Neural progenitor cell (in vitro differentiated cells): ENCODE measurements around the gene MYO18B. TPM values are rescaled to one million over a fixed set of nuclear protein-coding genes. Genes with fewer than 3 reads are reported as not detected.

ENCODE experiments used
- DNase-seq: peaks from one replicate; pipeline ENCODE4 v3.0.0-alpha.2; 2016; ENCODE audit warnings: low spot score
- H2AFZ ChIP-seq: fragments of 200-600 bp; sonication (generic); replicated peaks from 2 replicates; pipeline ENCODE4 v1.6.1; 2016; ENCODE audit warnings: antibody characterized with exemption
- H3F3A ChIP-seq: fragments of 200-600 bp; sonication (generic); 2 replicates; pipeline ENCODE4 v1.6.1; 2016; ENCODE audit warnings: antibody characterized with exemption, low read depth
- H3K27ac ChIP-seq: fragments of 200-600 bp; sonication (generic); 2 replicates; pipeline ENCODE4 v1.5.1; 2016; ENCODE audit warnings: mild to moderate bottlenecking
- H3K27me3 ChIP-seq: fragments of 200-600 bp; sonication (generic); 2 replicates; pipeline ENCODE4 v1.6.1; 2016; ENCODE audit warnings: mild to moderate bottlenecking, moderate library complexity
- H3K36me3 ChIP-seq: fragments of 200-600 bp; sonication (generic); 2 replicates; pipeline ENCODE4 v1.5.1; 2016
- H3K4me1 ChIP-seq: fragments of 200-600 bp; sonication (generic); 2 replicates; pipeline ENCODE4 v1.6.1; 2016; ENCODE audit warnings: mixed run types
- H3K4me2 ChIP-seq: fragments of 200-600 bp; sonication (generic); 2 replicates; pipeline ENCODE4 v1.6.1; 2016
- H3K4me3 ChIP-seq: fragments of 200-600 bp; sonication (generic); 2 replicates; pipeline ENCODE4 v1.5.1; 2016
- H3K79me2 ChIP-seq: fragments of 200-600 bp; sonication (generic); 2 replicates; pipeline ENCODE4 v1.6.1; 2016; ENCODE audit warnings: low read depth
- H3K9ac ChIP-seq: fragments of 200-600 bp; sonication (generic); 2 replicates; pipeline ENCODE4 v1.6.1; 2016
- H3K9me3 ChIP-seq: fragments of 200-600 bp; sonication (generic); 2 replicates; pipeline ENCODE4 v1.5.1; 2016; ENCODE audit warnings: low read depth
- H4K20me1 ChIP-seq: fragments of 200-600 bp; sonication (generic); 2 replicates; pipeline ENCODE4 v1.6.1; 2016; ENCODE audit warnings: low read depth
- H3K27ac Mint-ChIP-seq: 3 replicates; pipeline ENCODE4 v1.8.0; 2021; ENCODE audit warnings: mixed read lengths
- H3K27me3 Mint-ChIP-seq: 2 replicates; pipeline ENCODE4 v1.8.0; 2022; ENCODE audit warnings: low read depth, mild to moderate bottlenecking, inconsistent platforms, moderate library complexity, mixed read lengths; ENCODE audit not compliant: insufficient read depth
- H3K36me3 Mint-ChIP-seq: 3 replicates; pipeline ENCODE4 v1.8.0; 2021; ENCODE audit warnings: mixed read lengths
- H3K4me1 Mint-ChIP-seq: 3 replicates; pipeline ENCODE4 v1.8.0; 2021; ENCODE audit warnings: mixed read lengths
- H3K4me3 Mint-ChIP-seq: 3 replicates; pipeline ENCODE4 v1.8.0; 2021; ENCODE audit warnings: mild to moderate bottlenecking, moderate library complexity, mixed read lengths
- H3K9me3 Mint-ChIP-seq: 3 replicates; pipeline ENCODE4 v1.8.0; 2020; ENCODE audit warnings: mixed read lengths
- EZH2 ChIP-seq: fragments of 200-600 bp; sonication (generic); IDR thresholded peaks from 2 replicates; pipeline ENCODE4 v1.6.1; 2017; ENCODE audit warnings: antibody characterized with exemption, mild to moderate bottlenecking, moderate library complexity
- EZH2phosphoT487 ChIP-seq: fragments of 200-600 bp; sonication (generic); IDR thresholded peaks from 2 replicates; pipeline ENCODE4 v1.6.1; 2017; ENCODE audit warnings: antibody characterized with exemption
- total RNA-seq: library from RNA; depleted of rRNA; stranded (reverse); fragments of >200 nt; gene quantifications from 2 replicates; pipeline ENCODE4 v1.2.3, GENCODE V29; 2015; ENCODE audit warnings: low replicate concordance
- TF ChIP-seq, protein P1 (sequence below): fragments of 200-600 bp; sonication (generic); IDR thresholded peaks from 2 replicates; pipeline ENCODE4 v1.5.1; 2017; ENCODE audit warnings: antibody characterized with exemption, mild to moderate bottlenecking

MYO18B gene
- total RNA-seq, 1 donor from 2014 or later: not detected

DNA sequence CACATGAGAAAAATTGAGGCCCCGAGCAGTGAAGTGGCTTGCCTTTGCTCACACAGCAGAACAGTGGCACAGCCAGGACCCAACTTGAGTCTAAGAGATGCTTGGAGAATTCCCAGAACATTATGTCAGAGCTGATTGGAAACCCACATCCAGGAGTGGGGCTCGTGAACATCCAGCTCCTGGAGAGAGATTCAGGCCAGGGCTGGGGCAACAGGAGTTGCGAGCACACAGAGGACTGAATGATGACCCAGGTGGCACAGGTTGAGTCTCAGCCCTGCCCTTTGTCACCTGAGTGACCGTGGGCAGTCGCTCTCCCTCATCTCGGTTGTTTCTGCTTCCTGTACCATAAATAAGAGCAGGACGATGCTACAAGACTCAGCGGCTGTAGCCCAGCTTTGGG, 102.6 kb downstream of the MYO18B start:
- no peaks in the 10 kb centered on the region for H3K9me3 Mint-ChIP-seq
- H3K36me3 ChIP-seq: no peaks in the 10 kb centered on the region
- TF ChIP-seq EZH2 (no peak), EZH2phosphoT487 (no peak)
- TF ChIP-seq, protein P1, sequence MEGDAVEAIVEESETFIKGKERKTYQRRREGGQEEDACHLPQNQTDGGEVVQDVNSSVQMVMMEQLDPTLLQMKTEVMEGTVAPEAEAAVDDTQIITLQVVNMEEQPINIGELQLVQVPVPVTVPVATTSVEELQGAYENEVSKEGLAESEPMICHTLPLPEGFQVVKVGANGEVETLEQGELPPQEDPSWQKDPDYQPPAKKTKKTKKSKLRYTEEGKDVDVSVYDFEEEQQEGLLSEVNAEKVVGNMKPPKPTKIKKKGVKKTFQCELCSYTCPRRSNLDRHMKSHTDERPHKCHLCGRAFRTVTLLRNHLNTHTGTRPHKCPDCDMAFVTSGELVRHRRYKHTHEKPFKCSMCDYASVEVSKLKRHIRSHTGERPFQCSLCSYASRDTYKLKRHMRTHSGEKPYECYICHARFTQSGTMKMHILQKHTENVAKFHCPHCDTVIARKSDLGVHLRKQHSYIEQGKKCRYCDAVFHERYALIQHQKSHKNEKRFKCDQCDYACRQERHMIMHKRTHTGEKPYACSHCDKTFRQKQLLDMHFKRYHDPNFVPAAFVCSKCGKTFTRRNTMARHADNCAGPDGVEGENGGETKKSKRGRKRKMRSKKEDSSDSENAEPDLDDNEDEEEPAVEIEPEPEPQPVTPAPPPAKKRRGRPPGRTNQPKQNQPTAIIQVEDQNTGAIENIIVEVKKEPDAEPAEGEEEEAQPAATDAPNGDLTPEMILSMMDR: no peak
- H3K27ac ChIP-seq: no peak overlapping the region
- H3K4me1 ChIP-seq: no peaks in the 10 kb centered on the region
- H3K4me2 ChIP-seq: no peak overlapping the region
- no peak for DNase-seq
- H3K9me3 ChIP-seq: no peaks in the 10 kb centered on the region
- no peaks in the 10 kb centered on the region for H3K27me3 ChIP-seq
- peaks cover 3% of the 10 kb centered on the region for H3K27me3 Mint-ChIP-seq
- H3K4me3 Mint-ChIP-seq: no peak overlapping the region
- H3K27ac Mint-ChIP-seq: peak overlapping the region; percentile 60
- peaks cover 34% of the 10 kb centered on the region for H3K4me1 Mint-ChIP-seq
- no peaks in the 10 kb centered on the region for H3F3A ChIP-seq
- H3K79me2 ChIP-seq: no peaks in the 10 kb centered on the region
- H2AFZ ChIP-seq: no peak overlapping the region
- no peak overlapping the region for H3K9ac ChIP-seq
- H3K4me3 ChIP-seq: no peak overlapping the region
- H4K20me1 ChIP-seq: no peaks in the 10 kb centered on the region
- H3K36me3 Mint-ChIP-seq: no peaks in the 10 kb centered on the region

DNA sequence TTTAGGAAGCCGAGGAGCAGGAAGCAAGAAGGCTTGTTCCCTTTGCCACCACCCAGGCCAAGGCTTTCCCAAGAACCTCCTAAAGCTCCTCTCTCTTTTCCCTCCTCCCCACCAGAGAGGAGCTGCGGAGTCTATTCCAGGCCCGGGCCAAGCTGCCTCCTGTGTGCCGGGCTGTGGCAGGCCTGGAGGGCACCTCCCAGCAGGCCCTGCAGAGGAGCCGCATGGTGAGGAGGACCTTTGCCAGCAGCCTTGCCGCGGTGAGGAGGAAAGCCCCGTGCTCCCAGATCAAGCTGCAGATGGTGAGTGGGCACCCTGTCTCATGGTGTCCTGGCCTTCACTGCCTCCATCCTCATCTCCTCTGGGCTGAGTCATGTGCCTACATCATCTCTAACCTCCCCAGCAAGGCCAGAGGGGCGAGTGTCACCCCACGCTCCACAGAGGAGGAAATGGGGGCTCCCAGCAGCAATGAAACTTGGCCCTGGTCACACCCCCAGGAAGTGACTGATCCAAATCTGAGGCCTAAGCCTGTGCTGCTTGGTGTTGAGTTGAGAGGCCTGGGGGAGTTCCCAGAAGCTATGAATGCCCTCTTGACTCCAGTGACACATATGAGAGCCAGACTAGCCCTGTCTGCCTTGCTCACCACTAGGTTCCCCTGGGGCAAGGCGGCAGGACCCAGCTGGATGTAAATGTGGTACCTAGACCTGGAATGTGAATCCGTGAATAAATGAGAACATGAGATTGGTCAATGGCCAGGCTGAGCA, 104.2 kb downstream of the MYO18B start:
- H3K4me3 Mint-ChIP-seq: no peak overlapping the region
- H3K27me3 ChIP-seq: no peaks in the 10 kb centered on the region
- no peaks in the 10 kb centered on the region for H3K36me3 ChIP-seq
- TF ChIP-seq EZH2phosphoT487: no peak
- no peak for TF ChIP-seq EZH2
- TF ChIP-seq, protein P1: no peak
- no peaks in the 10 kb centered on the region for H3K9me3 Mint-ChIP-seq
- H3K9ac ChIP-seq: no peak overlapping the region
- no peaks in the 10 kb centered on the region for H3K9me3 ChIP-seq
- H3K4me1 ChIP-seq: no peaks in the 10 kb centered on the region
- peak overlapping the region; percentile 91 for H3K27ac Mint-ChIP-seq
- H3K27ac ChIP-seq: no peak overlapping the region
- H3K4me1 Mint-ChIP-seq: peaks cover 20% of the 10 kb centered on the region
- DNase-seq: no peak
- H3K36me3 Mint-ChIP-seq: no peaks in the 10 kb centered on the region
- no peak overlapping the region for H2AFZ ChIP-seq
- no peak overlapping the region for H3K4me2 ChIP-seq
- peaks cover 7% of the 10 kb centered on the region for H3K27me3 Mint-ChIP-seq
- H3K4me3 ChIP-seq: no peak overlapping the region
- H3K79me2 ChIP-seq: no peaks in the 10 kb centered on the region
- no peaks in the 10 kb centered on the region for H3F3A ChIP-seq
- no peaks in the 10 kb centered on the region for H4K20me1 ChIP-seq

DNA sequence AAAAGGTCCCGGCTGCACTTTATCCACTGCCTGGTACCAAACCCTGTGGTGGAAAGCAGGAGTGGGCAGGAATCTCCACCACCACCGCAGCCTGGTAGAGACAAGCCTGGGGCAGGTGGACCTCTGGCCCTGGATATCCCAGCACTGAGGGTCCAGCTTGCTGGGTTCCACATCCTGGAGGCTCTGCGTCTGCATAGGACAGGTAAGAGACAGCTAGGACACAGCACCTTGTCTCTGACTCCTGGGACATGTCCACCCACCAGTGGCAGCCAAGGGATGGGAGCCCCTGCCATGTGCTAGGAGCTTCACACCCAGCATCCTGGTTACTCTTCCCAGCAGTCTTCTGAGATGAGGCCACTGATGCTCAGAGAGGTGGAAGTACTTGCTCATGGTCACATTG, 105.5 kb downstream of the MYO18B start:
- no peak overlapping the region for H3K4me3 Mint-ChIP-seq
- H3K27ac ChIP-seq: no peak overlapping the region
- H3K27ac Mint-ChIP-seq: no peak overlapping the region
- no peak overlapping the region for H3K4me3 ChIP-seq
- no peak overlapping the region for H2AFZ ChIP-seq
- peaks cover 18% of the 10 kb centered on the region for H3K4me1 Mint-ChIP-seq
- H3K36me3 Mint-ChIP-seq: no peaks in the 10 kb centered on the region
- no peaks in the 10 kb centered on the region for H3K4me1 ChIP-seq
- H3K79me2 ChIP-seq: no peaks in the 10 kb centered on the region
- H3K27me3 Mint-ChIP-seq: peaks cover 9% of the 10 kb centered on the region
- DNase-seq: no peak
- no peaks in the 10 kb centered on the region for H4K20me1 ChIP-seq
- no peaks in the 10 kb centered on the region for H3K27me3 ChIP-seq
- H3K9me3 ChIP-seq: no peaks in the 10 kb centered on the region
- H3F3A ChIP-seq: no peaks in the 10 kb centered on the region
- no peak overlapping the region for H3K9ac ChIP-seq
- H3K4me2 ChIP-seq: no peak overlapping the region
- TF ChIP-seq, protein P1: no peak
- TF ChIP-seq EZH2 (no peak), EZH2phosphoT487 (no peak)
- H3K36me3 ChIP-seq: no peaks in the 10 kb centered on the region
- H3K9me3 Mint-ChIP-seq: no peaks in the 10 kb centered on the region
